Mucosa of descending colon (tissue), 3 donors: ENCODE data around the gene PRDM15. TPM values are rescaled to one million over a fixed set of nuclear protein-coding genes. Genes with fewer than 3 reads are reported as not detected.

Experiments used
- ATAC-seq: fragments of 200-7000 bp; cut with Tn5 transposase; one replicate; pipeline ENCODE4 v1.9.1; 2020; ENCODE audit warnings: mild to moderate bottlenecking, moderate library complexity
- DNase-seq, 3 donors: peaks; one replicate each; pipeline ENCODE4 v3.0.0-alpha.2; 2020
- H3K36me3 ChIP-seq: fragments of 200-600 bp; one replicate; pipeline ENCODE4 v1.8.0; 2021; ENCODE audit warnings: low read depth, mild to moderate bottlenecking
- H3K4me1 ChIP-seq: fragments of 200-600 bp; one replicate; pipeline ENCODE4 v1.8.0; 2021; ENCODE audit warnings: low read depth, mild to moderate bottlenecking
- H3K4me3 ChIP-seq: fragments of 200-600 bp; one replicate; pipeline ENCODE4 v1.8.0; 2021; ENCODE audit warnings: mild to moderate bottlenecking
- H3K9me3 ChIP-seq: fragments of 200-600 bp; one replicate; pipeline ENCODE4 v1.8.0; 2021; ENCODE audit warnings: mild to moderate bottlenecking
- intact Hi-C, 2 donors: fragments of 100-400 bp; cut with DNase I in 1 of 2; cut with micrococcal nuclease in 1 of 2; formaldehyde crosslinking; loops; one replicate each; pipeline versions ENCODE4 v1.11.0 to v1.11.1; 2022; cut with DNase I, micrococcal nuclease
- total RNA-seq, 3 donors: library from RNA; stranded (reverse); fragmentation: NEBNext Ultra II Directional in 2 of 3; extraction: Animal tissue kit (Norgen Biotek cat#: 25700) in 2 of 3; gene quantifications; one replicate each; pipeline versions ENCODE4 v1.2.1 to v1.2.4, GENCODE V29; 2021 to 2023
- TF ChIP-seq, protein P1 (sequence below): fragments of 200-600 bp; IDR thresholded peaks from one replicate; pipeline ENCODE4 v1.8.0; 2022; ENCODE audit warnings: antibody characterized with exemption, mild to moderate bottlenecking
- donor health status: DM: no; HTN: no; CAD: no; lungs with moderate emphysema.
- donor health status: DM: no; HTN: no; CAD: no.
- donor health status: DM: no; HTN: yes; CAD: no.

The PRDM15 gene
- total RNA-seq, 3 donors from 2014 or later = 7.4 to 10.3 (median 8.3) TPM

GRCh38 chr21:41816583-41817165 lies 62.5 kb downstream of the PRDM15 start:
- intact Hi-C loops = loop anchor here (2.0 to 5.0 kb wide), 2 partner anchors 204 to 301 kb away; no protein-coding TSS in a partner anchor
- peaks cover 2% of the 10 kb centered on the region for H3K4me1 ChIP-seq
- TF ChIP-seq, protein P1, sequence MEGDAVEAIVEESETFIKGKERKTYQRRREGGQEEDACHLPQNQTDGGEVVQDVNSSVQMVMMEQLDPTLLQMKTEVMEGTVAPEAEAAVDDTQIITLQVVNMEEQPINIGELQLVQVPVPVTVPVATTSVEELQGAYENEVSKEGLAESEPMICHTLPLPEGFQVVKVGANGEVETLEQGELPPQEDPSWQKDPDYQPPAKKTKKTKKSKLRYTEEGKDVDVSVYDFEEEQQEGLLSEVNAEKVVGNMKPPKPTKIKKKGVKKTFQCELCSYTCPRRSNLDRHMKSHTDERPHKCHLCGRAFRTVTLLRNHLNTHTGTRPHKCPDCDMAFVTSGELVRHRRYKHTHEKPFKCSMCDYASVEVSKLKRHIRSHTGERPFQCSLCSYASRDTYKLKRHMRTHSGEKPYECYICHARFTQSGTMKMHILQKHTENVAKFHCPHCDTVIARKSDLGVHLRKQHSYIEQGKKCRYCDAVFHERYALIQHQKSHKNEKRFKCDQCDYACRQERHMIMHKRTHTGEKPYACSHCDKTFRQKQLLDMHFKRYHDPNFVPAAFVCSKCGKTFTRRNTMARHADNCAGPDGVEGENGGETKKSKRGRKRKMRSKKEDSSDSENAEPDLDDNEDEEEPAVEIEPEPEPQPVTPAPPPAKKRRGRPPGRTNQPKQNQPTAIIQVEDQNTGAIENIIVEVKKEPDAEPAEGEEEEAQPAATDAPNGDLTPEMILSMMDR = peak; percentile 70
- H3K9me3 ChIP-seq = no peaks in the 10 kb centered on the region
- ATAC-seq = peak; percentile 86
- H3K4me3 ChIP-seq = no peak overlapping the region
- no peaks in the 10 kb centered on the region for H3K36me3 ChIP-seq
- DNase-seq = peak in 2 of 3 donors; percentile 71 to 77

- intact Hi-C loops = loop anchor here (2.0 to 5.0 kb wide), 2 partner anchors 203 to 301 kb away; no protein-coding TSS in a partner anchor
- no peaks in the 10 kb centered on the region for H3K36me3 ChIP-seq
- H3K9me3 ChIP-seq = no peaks in the 10 kb centered on the region
- TF ChIP-seq, protein P1 = no peak
- no peak for DNase-seq
- H3K4me1 ChIP-seq = peaks cover 2% of the 10 kb centered on the region
- H3K4me3 ChIP-seq = no peak overlapping the region
- ATAC-seq = no peak
Measured at GRCh38 chr21:41815652-41816582, 63.2 kb downstream of the PRDM15 start.

DNA sequence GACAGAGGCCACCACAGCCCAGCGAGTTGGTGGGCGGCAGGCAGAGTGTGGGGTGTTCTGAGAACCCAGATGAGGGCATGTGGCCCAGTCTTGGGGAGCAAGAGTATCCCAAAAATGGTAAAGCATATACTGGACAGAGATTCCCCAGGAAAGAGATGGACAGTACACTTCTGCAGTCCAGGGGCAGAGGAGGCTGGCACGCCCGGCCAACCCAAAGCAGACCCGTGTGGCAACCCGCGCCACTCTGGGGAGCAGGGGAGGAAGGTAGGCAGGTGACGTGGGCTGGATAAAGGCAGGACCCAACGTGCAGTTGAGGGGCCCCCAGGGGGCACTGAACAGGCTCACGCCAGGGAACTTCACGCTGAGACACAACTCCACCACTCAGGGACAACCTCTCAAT lies 65.9 kb downstream of the PRDM15 start:
- H3K9me3 ChIP-seq = no peaks in the 10 kb centered on the region
- DNase-seq (no peak), ATAC-seq (no peak)
- no peaks in the 10 kb centered on the region for H3K36me3 ChIP-seq
- TF ChIP-seq, protein P1 = no peak
- intact Hi-C loops = no loop called here
- H3K4me3 ChIP-seq = no peak overlapping the region
- H3K4me1 ChIP-seq = peaks cover 2% of the 10 kb centered on the region

GRCh38 chr21:41812679-41813078 lies 66.5 kb downstream of the PRDM15 start:
- intact Hi-C loops = no loop called here
- peaks cover 2% of the 10 kb centered on the region for H3K4me1 ChIP-seq
- H3K4me3 ChIP-seq = no peak overlapping the region
- ATAC-seq (no peak), DNase-seq (no peak)
- H3K9me3 ChIP-seq = no peaks in the 10 kb centered on the region
- no peaks in the 10 kb centered on the region for H3K36me3 ChIP-seq
- TF ChIP-seq, protein P1 = no peak

DNA sequence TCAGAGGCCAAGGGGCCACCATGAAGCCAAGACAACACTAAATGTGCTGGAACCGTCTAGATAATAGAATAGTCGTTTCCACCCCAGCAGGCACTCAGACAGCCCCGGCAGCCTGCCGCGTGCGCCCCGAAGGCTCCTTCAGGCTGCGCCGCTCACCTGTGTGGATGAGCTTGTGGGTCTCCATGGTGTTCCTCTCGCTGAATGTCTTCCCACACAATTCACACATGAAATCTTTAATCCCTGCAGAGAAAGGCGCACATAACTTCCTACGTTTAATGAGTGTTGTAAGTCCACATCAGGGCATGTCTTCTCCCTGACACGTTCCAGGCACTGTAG lies 68.6 kb downstream of the PRDM15 start:
- no peaks in the 10 kb centered on the region for H3K4me1 ChIP-seq
- ATAC-seq = no peak
- H3K9me3 ChIP-seq = no peaks in the 10 kb centered on the region
- intact Hi-C loops = no loop called here
- H3K36me3 ChIP-seq = no peaks in the 10 kb centered on the region
- no peak for DNase-seq
- TF ChIP-seq, protein P1 = no peak
- H3K4me3 ChIP-seq = no peak overlapping the region
